Parathyroid adenoma (tissue), 2 donors: ENCODE data around the gene SPDYE16.
"Not testable (repeated sequence)": the region's sequence is repeated elsewhere in the genome, so short reads cannot be mapped to it uniquely, and the experiment has no call there.

ENCODE experiments used
- H2AFZ ChIP-seq: fragments of 300-600 bp; sonication (generic); one replicate; pipeline ENCODE4 v1.7.0; 2017; ENCODE audit warnings: antibody characterized with exemption, mild to moderate bottlenecking
- H3K27ac ChIP-seq: fragments of 300-600 bp; sonication (generic); one replicate; pipeline ENCODE4 v1.7.0; 2017
- H3K27me3 ChIP-seq: fragments of 300-600 bp; sonication (generic); one replicate; pipeline ENCODE4 v1.7.0; 2017; ENCODE audit warnings: low read length; ENCODE audit not compliant: control insufficient read depth, insufficient read depth
- H3K36me3 ChIP-seq: fragments of 300-600 bp; sonication (generic); one replicate; pipeline ENCODE4 v1.7.0; 2017; ENCODE audit warnings: low read length; ENCODE audit not compliant: control insufficient read depth, insufficient read depth
- H3K4me1 ChIP-seq: fragments of 300-600 bp; sonication (generic); one replicate; pipeline ENCODE4 v1.7.0; 2017; ENCODE audit warnings: control low read depth
- H3K4me2 ChIP-seq: fragments of 300-600 bp; sonication (generic); one replicate; pipeline ENCODE4 v1.7.0; 2017; ENCODE audit warnings: low read length
- H3K4me3 ChIP-seq: fragments of 300-600 bp; sonication (generic); one replicate; pipeline ENCODE4 v1.7.0; 2017; ENCODE audit warnings: low read depth, low read length
- H3K79me2 ChIP-seq: fragments of 300-600 bp; sonication (generic); one replicate; pipeline ENCODE4 v1.7.0; 2017; ENCODE audit warnings: control low read depth
- H3K9ac ChIP-seq: fragments of 300-600 bp; sonication (generic); one replicate; pipeline ENCODE4 v1.7.0; 2017; ENCODE audit warnings: mild to moderate bottlenecking
- H3K9me3 ChIP-seq: fragments of 300-600 bp; sonication (generic); one replicate; pipeline ENCODE4 v1.7.0; 2017; ENCODE audit warnings: low read length; ENCODE audit not compliant: control insufficient read depth
- donor health status: primary hyperparathyroidism.

Gene SPDYE16

DNA sequence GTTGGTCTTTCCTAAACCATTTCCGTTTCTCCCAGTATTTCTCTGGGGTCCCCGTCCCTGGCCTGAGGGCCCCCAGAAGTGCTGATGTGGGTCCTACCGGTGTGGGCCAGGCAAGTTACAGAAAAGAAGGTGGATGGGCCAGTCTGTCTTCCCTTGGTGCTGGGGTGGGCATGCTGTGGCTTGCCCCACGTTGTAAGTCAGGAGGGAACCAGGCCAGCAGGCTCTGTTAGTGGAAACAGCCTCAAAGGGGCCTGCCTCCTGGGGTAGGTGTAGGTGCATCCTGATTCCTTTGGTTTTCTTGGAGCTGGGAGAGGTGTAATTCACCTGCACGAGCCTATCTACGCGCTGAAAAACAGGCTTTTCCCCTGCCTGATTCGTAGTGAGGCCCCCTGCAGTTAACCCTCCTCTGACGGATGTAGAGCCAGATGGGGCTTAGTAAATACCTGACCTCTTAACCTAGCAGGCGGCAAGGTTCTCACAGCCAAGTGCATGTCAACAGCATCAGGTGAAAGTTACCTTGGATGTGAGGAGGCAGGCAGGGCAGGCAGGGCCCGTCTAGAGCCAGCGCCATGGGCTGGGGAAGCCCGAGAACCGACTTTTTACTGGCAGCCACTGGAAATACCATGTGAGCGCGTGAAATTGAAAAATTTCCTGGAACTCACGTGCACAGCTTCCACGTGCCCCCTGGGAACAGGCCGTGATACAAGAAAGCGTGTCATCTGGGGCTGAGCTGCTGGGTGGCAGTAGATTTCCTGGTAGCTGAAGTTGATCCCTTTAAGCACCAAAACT is 57.1 kb downstream of the SPDYE16 start:
- not testable (repeated sequence) for H3K27me3 ChIP-seq, H2AFZ ChIP-seq, H3K4me2 ChIP-seq, H3K79me2 ChIP-seq, H3K4me1 ChIP-seq, H3K36me3 ChIP-seq, H3K27ac ChIP-seq, H3K9ac ChIP-seq, H3K9me3 ChIP-seq, H3K4me3 ChIP-seq

DNA sequence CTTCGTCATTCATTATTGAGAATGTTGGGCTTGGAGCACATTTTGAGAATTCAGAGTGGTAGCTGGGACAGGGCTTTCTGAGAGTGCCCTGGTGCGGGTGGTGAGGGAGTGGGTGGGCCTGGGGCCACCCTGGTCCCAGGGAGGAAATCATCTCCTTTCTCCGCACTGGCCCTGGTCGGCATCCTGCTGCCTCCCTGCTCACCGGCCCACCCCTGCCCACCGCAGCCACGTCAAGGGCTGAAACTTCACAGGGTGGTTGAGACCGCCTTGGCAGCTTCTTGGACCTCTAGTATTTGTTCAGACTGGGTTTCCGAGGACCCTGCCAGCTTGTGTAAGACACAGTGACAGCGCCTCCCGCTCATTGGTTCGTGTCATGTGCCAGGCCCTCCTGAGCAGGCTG is 58.6 kb downstream of the SPDYE16 start:
- not testable (repeated sequence) for H3K9me3 ChIP-seq, H3K79me2 ChIP-seq, H3K4me1 ChIP-seq, H3K27me3 ChIP-seq, H3K27ac ChIP-seq, H3K36me3 ChIP-seq, H2AFZ ChIP-seq, H3K4me2 ChIP-seq, H3K4me3 ChIP-seq, H3K9ac ChIP-seq

DNA sequence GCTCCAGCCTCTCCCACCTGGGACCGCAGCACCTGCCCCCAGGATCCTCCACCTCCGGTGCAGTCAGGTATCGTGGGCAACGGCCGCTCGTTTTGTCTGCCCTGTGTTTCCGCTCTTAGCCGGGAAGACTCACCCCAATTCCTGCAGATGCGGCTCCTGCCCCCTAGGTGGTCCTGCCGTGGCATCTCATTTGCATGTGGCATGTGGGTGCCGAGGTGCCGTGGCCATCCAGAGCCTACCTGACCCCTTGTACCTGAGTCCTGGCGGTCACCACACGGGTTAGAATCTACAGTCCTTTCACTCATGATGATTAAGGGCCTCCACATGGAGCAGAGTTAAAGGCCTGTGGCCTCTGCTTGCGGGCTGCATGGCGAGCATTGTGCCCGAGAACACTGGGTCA is 60.0 kb downstream of the SPDYE16 start:
- not testable (repeated sequence) for H3K4me3 ChIP-seq, H3K9me3 ChIP-seq, H2AFZ ChIP-seq, H3K9ac ChIP-seq, H3K27me3 ChIP-seq, H3K36me3 ChIP-seq, H3K27ac ChIP-seq, H3K4me1 ChIP-seq, H3K4me2 ChIP-seq, H3K79me2 ChIP-seq

DNA sequence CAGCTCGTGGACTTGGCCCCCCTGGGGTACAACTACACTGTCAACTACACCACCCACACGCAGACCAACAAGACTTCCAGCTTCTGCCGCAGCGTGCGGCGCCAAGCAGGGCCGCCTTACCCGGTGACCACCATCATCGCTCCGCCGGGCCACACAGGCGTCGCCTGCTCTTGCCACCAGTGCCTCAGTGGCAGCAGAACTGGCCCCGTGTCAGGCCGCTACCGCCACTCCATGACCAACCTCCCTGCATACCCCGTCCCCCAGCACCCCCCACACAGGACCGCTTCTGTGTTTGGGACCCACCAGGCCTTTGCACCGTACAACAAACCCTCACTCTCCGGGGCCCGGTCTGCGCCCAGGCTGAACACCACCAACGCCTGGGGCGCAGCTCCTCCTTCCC is 60.4 kb downstream of the SPDYE16 start:
- H3K4me3 ChIP-seq, H3K4me1 ChIP-seq, H3K79me2 ChIP-seq: not testable (repeated sequence)

More for the DNA sequence above, 60.4 kb downstream of the SPDYE16 start:
- not testable (repeated sequence) for H3K36me3 ChIP-seq, H3K27ac ChIP-seq, H3K9me3 ChIP-seq, H3K27me3 ChIP-seq, H3K4me2 ChIP-seq, H3K9ac ChIP-seq, H2AFZ ChIP-seq
